Endodermal cell (in vitro differentiated cells): ENCODE results near the gene ZNF8. TPM values are rescaled to one million over a fixed set of nuclear protein-coding genes. Genes with fewer than 3 reads are reported as not detected.
A peak's percentile ranks its signal among the peaks of the same experiment; 100 is the strongest.

Source experiments
- DNase-seq: peaks from one replicate; pipeline ENCODE4 v3.0.0-alpha.2; 2017
- H3K27ac ChIP-seq: 2 replicates; pipeline ENCODE4 v1.5.1; 2013; ENCODE audit warnings: mild to moderate bottlenecking, low read depth, low read length, moderate library complexity
- H3K27me3 ChIP-seq: 2 replicates; pipeline ENCODE4 v1.6.1; 2013; ENCODE audit warnings: mild to moderate bottlenecking, low read length, moderate library complexity; ENCODE audit not compliant: insufficient read depth, control insufficient read depth, poor library complexity, severe bottlenecking
- H3K36me3 ChIP-seq: 2 replicates; pipeline ENCODE4 v1.7.0; 2013; ENCODE audit warnings: mild to moderate bottlenecking, low read length, moderate library complexity; ENCODE audit not compliant: control insufficient read depth, insufficient read depth
- H3K4me1 ChIP-seq: one replicate; pipeline ENCODE4 v1.7.0; 2013; ENCODE audit warnings: low read length; ENCODE audit not compliant: control insufficient read depth, insufficient read depth
- H3K4me3 ChIP-seq: 2 replicates; pipeline ENCODE4 v1.5.1; 2013; ENCODE audit warnings: mild to moderate bottlenecking, low read length, moderate library complexity
- H3K9ac ChIP-seq: 2 replicates; pipeline ENCODE4 v1.6.1; 2013; ENCODE audit warnings: mild to moderate bottlenecking, low read length, moderate library complexity; ENCODE audit not compliant: poor library complexity, severe bottlenecking; ENCODE audit errors: extremely low read depth
- H3K9me3 ChIP-seq: 2 replicates; pipeline ENCODE4 v1.6.1; 2013; ENCODE audit warnings: mild to moderate bottlenecking, low read length, moderate library complexity; ENCODE audit not compliant: control insufficient read depth
- H3K27ac Mint-ChIP-seq: 2 replicates; pipeline ENCODE4 v1.8.0; 2020; ENCODE audit warnings: mixed read lengths
- H3K27me3 Mint-ChIP-seq: 2 replicates; pipeline ENCODE4 v1.8.0; 2021; ENCODE audit warnings: mild to moderate bottlenecking, mixed read lengths; ENCODE audit not compliant: insufficient read depth
- H3K36me3 Mint-ChIP-seq: 2 replicates; pipeline ENCODE4 v1.8.0; 2020; ENCODE audit warnings: low read depth, mixed read lengths
- H3K4me1 Mint-ChIP-seq: 2 replicates; pipeline ENCODE4 v1.8.0; 2020; ENCODE audit warnings: mixed read lengths
- H3K4me3 Mint-ChIP-seq: 2 replicates; pipeline ENCODE4 v1.8.0; 2020; ENCODE audit warnings: mild to moderate bottlenecking, moderate library complexity, mixed read lengths
- H3K9me3 Mint-ChIP-seq: 2 replicates; pipeline ENCODE4 v1.8.0; 2020; ENCODE audit warnings: mild to moderate bottlenecking, mixed read lengths
- CTCF ChIP-seq: fragments of 200-600 bp; sonication (generic); conservative IDR thresholded peaks from 2 replicates; pipeline ENCODE4 v1.5.0; 2021; ENCODE audit warnings: antibody characterized with exemption, mild to moderate bottlenecking
- WGBS, 2 experiments: methylation state at CpG; one replicate each; pipeline versions ENCODE4 v1.1.5 to v1.1.7; 2013; ENCODE audit warnings: missing lambda C conversion rate in 2 of 2, mixed read lengths in 1 of 2; ENCODE audit not compliant: insufficient coverage in 1 of 2, insufficient read length in 1 of 2; 5-methylcytosine and 5-hydroxymethylcytosine counted together
- total RNA-seq, 2 donors: library from RNA; stranded (reverse); fragmentation: NEBNext Ultra II Directional in 1 of 2; extraction: Animal tissue kit (Norgen Biotek cat#: 25700) in 1 of 2; gene quantifications; 2 replicates in 1 of 2; 3 replicates in 1 of 2; pipeline ENCODE4 v1.2.1, GENCODE V29; 2021

ZNF8 gene
- total RNA-seq, 2 donors from 2014 or later: 14.4 to 16.1 TPM

DNA sequence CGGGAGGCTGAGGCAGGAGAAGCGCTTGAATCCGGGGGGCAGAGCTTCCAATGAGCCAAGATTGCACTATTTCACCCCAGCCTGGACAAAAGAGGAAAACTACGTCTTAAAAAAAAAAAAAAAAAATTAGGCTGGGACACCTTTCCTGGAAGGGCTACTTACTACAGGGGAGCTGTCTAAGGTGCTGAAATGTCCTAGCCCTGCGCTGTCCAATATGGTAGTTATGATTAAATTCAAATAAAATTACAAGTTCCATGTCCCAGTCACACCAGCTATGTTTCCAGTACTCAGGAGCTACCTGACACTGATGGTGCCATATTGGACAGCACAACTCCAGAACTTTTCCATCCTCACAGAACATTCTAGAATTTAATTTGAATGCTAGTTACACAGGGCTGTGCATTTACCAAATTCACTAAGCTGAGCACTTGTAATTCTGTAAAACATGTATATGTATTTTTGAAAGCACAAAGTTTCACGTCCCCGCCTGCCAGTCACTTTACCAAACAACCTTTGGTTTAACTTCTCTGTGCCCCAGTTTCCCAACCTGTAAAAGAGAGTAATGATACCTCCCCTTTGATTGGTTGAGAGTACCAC lies 38.8 kb downstream of the ZNF8 start:
- no peaks in the 10 kb centered on the region for H3K9me3 Mint-ChIP-seq
- no peak overlapping the region for H3K27ac Mint-ChIP-seq
- TF ChIP-seq CTCF: no peak
- Histone ChIP-seq H3K4me1 (no peaks in the 10 kb centered on the region), H3K27ac (no peak overlapping the region), H3K27me3 (no peaks in the 10 kb centered on the region), H3K9me3 (no peaks in the 10 kb centered on the region), H3K36me3 (peaks cover 31% of the 10 kb centered on the region), H3K4me3 (no peak overlapping the region), H3K9ac (no peak overlapping the region)
- H3K27me3 Mint-ChIP-seq: no peaks in the 10 kb centered on the region
- peak; percentile 68 for DNase-seq
- no peak overlapping the region for H3K4me3 Mint-ChIP-seq
- peaks cover 28% of the 10 kb centered on the region for H3K36me3 Mint-ChIP-seq
- no peaks in the 10 kb centered on the region for H3K4me1 Mint-ChIP-seq
- 78 to 89% methylated on average over 3 to 7 of the region's 7 CpGs for WGBS, 2 experiments

DNA sequence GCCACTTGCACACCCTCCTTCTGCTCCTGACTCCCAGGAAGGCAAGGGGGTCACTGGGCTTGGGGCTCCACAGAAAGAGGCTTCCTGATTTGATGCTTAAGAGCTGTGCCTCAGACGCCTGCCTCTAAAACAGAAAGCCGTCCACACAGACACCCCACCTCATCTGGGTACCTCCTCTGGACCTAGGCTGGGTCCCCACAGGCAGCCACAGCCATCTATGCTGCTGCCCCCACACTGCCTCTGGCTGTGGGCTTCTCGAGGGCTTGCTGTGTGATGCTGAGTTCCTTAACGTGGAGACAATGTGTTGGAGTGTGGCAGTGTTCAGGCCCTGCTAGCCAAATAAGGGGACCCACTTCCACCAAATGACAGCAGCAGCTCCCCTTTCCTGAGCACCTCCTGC lies 39.5 kb downstream of the ZNF8 start:
- Mint-ChIP-seq H3K27ac (no peak overlapping the region), H3K36me3 (peaks cover 21% of the 10 kb centered on the region), H3K4me3 (no peak overlapping the region), H3K9me3 (no peaks in the 10 kb centered on the region), H3K4me1 (no peaks in the 10 kb centered on the region), H3K27me3 (no peaks in the 10 kb centered on the region)
- Histone ChIP-seq H3K9me3 (no peaks in the 10 kb centered on the region), H3K4me3 (no peak overlapping the region), H3K4me1 (no peaks in the 10 kb centered on the region), H3K9ac (no peak overlapping the region), H3K27ac (no peak overlapping the region), H3K27me3 (no peaks in the 10 kb centered on the region), H3K36me3 (peaks cover 24% of the 10 kb centered on the region)
- whole genome bisulfite sequencing, 2 experiments: 72 to 78% methylated on average over 4 of the region's 4 CpGs
- no peak for DNase-seq
- no peak for TF ChIP-seq CTCF

DNA sequence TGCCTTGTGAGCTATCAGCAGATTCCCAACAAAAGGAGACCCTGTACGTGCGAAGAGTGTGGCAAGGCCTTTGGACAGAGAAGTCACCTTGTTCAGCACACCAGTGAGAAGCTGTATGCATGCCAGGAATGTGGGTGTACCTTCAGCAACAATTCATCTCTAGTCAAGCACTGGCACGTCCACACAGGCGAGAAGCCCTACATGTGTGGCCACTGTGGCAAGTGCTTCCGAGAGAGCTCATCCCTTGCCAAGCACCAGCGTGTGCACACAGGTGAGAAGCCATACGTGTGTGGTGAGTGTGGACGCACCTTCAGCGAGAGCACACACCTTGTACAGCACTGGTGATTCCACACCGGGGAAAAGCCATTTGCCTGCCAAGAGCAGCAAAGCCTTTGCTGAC lies 40.5 kb downstream of the ZNF8 start:
- no peak overlapping the region for H3K4me3 Mint-ChIP-seq
- no peak for DNase-seq
- no peak overlapping the region for H3K27ac Mint-ChIP-seq
- no peaks in the 10 kb centered on the region for H3K27me3 Mint-ChIP-seq
- Histone ChIP-seq H3K9me3 (no peaks in the 10 kb centered on the region), H3K9ac (no peak overlapping the region), H3K27ac (no peak overlapping the region), H3K4me3 (no peak overlapping the region), H3K27me3 (no peaks in the 10 kb centered on the region), H3K36me3 (peaks cover 15% of the 10 kb centered on the region), H3K4me1 (no peaks in the 10 kb centered on the region)
- TF ChIP-seq CTCF: no peak
- no peaks in the 10 kb centered on the region for H3K4me1 Mint-ChIP-seq
- H3K9me3 Mint-ChIP-seq: no peaks in the 10 kb centered on the region
- H3K36me3 Mint-ChIP-seq: peaks cover 12% of the 10 kb centered on the region
- WGBS, 2 experiments: 93 to 94% methylated on average over 9 to 10 of the region's 10 CpGs
